ENCODE measurements around the gene RPS18.

- TF ChIP-seq GATA2 (IDR thresholded peaks at IDR 0.05; ENCODE audit: low read depth, low read length) (no peak), GATA3 (IDR thresholded peaks at IDR 0.05; ENCODE audit: low read depth, low read length) (no peak)
Observed at GRCh38 chr6:33314943-33315792, 43.3 kb downstream of the RPS18 start.

All from SH-SY5Y (cell line).